SK-N-SH treated with all-trans-retinoic acid at 6 μM for 48 hours (cell line): ENCODE data around the gene MPDU1.

Source experiments
- ATAC-seq: fragments of 200-7000 bp; cut with Tn5 transposase; 3 replicates; pipeline ENCODE4 v1.9.1; 2020; ENCODE audit warnings: mild to moderate bottlenecking, moderate library complexity
- ARNTL ChIP-seq: fragments of 450-650 bp; formaldehyde crosslinking; IDR thresholded peaks from 2 replicates; pipeline ENCODE4 v1.5.0; 2020; ENCODE audit warnings: low read depth, mild to moderate bottlenecking, moderate library complexity, borderline replicate concordance
- BACH2 ChIP-seq: fragments of 250-450 bp; sonication (Bioruptor Pico); IDR thresholded peaks from 2 replicates; pipeline ENCODE4 v1.9.0; 2021; ENCODE audit warnings: mild to moderate bottlenecking, borderline replicate concordance
- CSDC2 ChIP-seq: fragments of 250-450 bp; sonication (Bioruptor Pico); IDR thresholded peaks from 2 replicates; pipeline ENCODE4 v1.5.0; 2020; ENCODE audit warnings: mild to moderate bottlenecking, moderate library complexity
- ESRRG ChIP-seq: fragments of 250-450 bp; sonication (Bioruptor Pico); IDR thresholded peaks from 2 replicates; pipeline ENCODE4 v1.6.1; 2021; ENCODE audit warnings: mild to moderate bottlenecking
- GLIS3 ChIP-seq: fragments of 250-450 bp; sonication (Bioruptor Pico); IDR thresholded peaks from 2 replicates; pipeline ENCODE4 v1.5.0; 2020; ENCODE audit warnings: mild to moderate bottlenecking, moderate library complexity
- ISL1 ChIP-seq: fragments of 250-450 bp; sonication (Bioruptor Pico); IDR thresholded peaks from 2 replicates; pipeline ENCODE4 v2.1.2; 2022; ENCODE audit warnings: mild to moderate bottlenecking, moderate library complexity
- OSR1 ChIP-seq: fragments of 250-450 bp; sonication (Bioruptor Pico); IDR thresholded peaks from 2 replicates; pipeline ENCODE4 v1.8.0; 2022; ENCODE audit warnings: moderate library complexity, mild to moderate bottlenecking, inconsistent platforms
- PPARA ChIP-seq: fragments of 250-450 bp; sonication (Bioruptor Pico); IDR thresholded peaks from 2 replicates; pipeline ENCODE4 v1.5.0; 2020; ENCODE audit warnings: mild to moderate bottlenecking, borderline replicate concordance
- RARB ChIP-seq: fragments of 250-450 bp; sonication (Bioruptor Pico); IDR thresholded peaks from 2 replicates; pipeline ENCODE4 v1.8.0; 2021; ENCODE audit warnings: mild to moderate bottlenecking, moderate library complexity
- SNAI2 ChIP-seq: fragments of 250-450 bp; sonication (Bioruptor Pico); IDR thresholded peaks from 2 replicates; pipeline ENCODE4 v1.5.0; 2020; ENCODE audit warnings: mild to moderate bottlenecking, moderate library complexity
- TCF4 ChIP-seq: fragments of 250-450 bp; sonication (Bioruptor Pico); IDR thresholded peaks from 2 replicates; pipeline ENCODE4 v1.8.0; 2021; ENCODE audit warnings: mild to moderate bottlenecking, moderate library complexity, borderline replicate concordance
- TOX ChIP-seq: fragments of 250-450 bp; sonication (Bioruptor Pico); IDR thresholded peaks from 2 replicates; pipeline ENCODE4 v1.8.0; 2021; ENCODE audit warnings: mild to moderate bottlenecking, moderate library complexity, borderline replicate concordance
- ZC3H10 ChIP-seq: fragments of 250-450 bp; sonication (Bioruptor Pico); IDR thresholded peaks from 2 replicates; pipeline ENCODE4 v1.5.1; 2021; ENCODE audit warnings: mild to moderate bottlenecking, moderate library complexity
- ZFP3 ChIP-seq: fragments of 250-450 bp; sonication (Bioruptor Pico); IDR thresholded peaks from 2 replicates; pipeline ENCODE4 v1.5.0; 2020; ENCODE audit warnings: mild to moderate bottlenecking, moderate library complexity
- ZFP30 ChIP-seq: fragments of 450-650 bp; formaldehyde crosslinking; IDR thresholded peaks from 2 replicates; pipeline ENCODE4 v1.5.0; 2022; ENCODE audit warnings: mild to moderate bottlenecking, moderate library complexity
- ZNF565 ChIP-seq: fragments of 450-650 bp; formaldehyde crosslinking; conservative IDR thresholded peaks from 2 replicates; pipeline ENCODE4 v1.5.0; 2020; ENCODE audit warnings: low read depth, mild to moderate bottlenecking, moderate library complexity
- ZNF70 ChIP-seq: fragments of 450-650 bp; formaldehyde crosslinking; IDR thresholded peaks from 2 replicates; pipeline ENCODE4 v1.5.0; 2020; ENCODE audit warnings: mild to moderate bottlenecking, moderate library complexity
- TF ChIP-seq, protein P1 (sequence below): fragments of 250-450 bp; sonication (Bioruptor Pico); IDR thresholded peaks from 2 replicates; pipeline ENCODE4 v1.8.0; 2021; ENCODE audit warnings: low read depth, mild to moderate bottlenecking, moderate library complexity, borderline replicate concordance
- TF ChIP-seq, protein P2 (sequence below): fragments of 250-450 bp; sonication (Bioruptor Pico); IDR thresholded peaks from 2 replicates; pipeline ENCODE4 v1.5.1; 2020; ENCODE audit warnings: low read depth, mild to moderate bottlenecking, moderate library complexity
- TF ChIP-seq, protein P3 (sequence below): fragments of 250-450 bp; sonication (Bioruptor Pico); IDR thresholded peaks from 2 replicates; pipeline ENCODE4 v1.5.0; 2020; ENCODE audit warnings: mild to moderate bottlenecking, moderate library complexity
- TF ChIP-seq, protein P4 (sequence below): fragments of 250-450 bp; sonication (Bioruptor Pico); IDR thresholded peaks from 2 replicates; pipeline ENCODE4 v1.8.0; 2020; ENCODE audit warnings: mild to moderate bottlenecking, moderate library complexity, borderline replicate concordance

The MPDU1 gene

DNA sequence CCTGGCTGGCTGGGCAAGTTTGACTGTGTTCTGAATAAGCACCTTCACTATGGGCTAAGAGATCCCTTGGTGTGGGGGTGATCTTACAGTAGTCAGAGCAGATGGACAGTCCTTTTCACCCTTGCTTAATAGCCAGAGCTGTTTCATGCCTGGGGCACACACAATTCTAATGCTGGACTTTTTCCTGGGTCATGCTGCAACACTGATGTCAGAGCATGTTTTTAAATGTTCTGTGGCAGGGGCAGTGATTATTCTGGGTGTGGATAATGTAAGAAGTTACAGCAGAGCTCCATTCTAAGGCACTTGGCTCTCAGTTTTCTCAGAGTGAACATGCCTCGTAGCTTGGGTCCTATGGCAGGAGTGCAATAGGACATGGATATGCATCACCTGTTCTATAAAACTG lies 8.2 kb upstream of the MPDU1 start:
- ATAC-seq: no peak
- TF ChIP-seq SNAI2 (CRISPR knock-in tag) (no peak), ESRRG (CRISPR knock-in tag) (no peak), ZNF565 (CRISPR knock-in tag) (no peak), ARNTL (CRISPR knock-in tag) (no peak), ZNF70 (CRISPR knock-in tag) (no peak), RARB (CRISPR knock-in tag) (no peak), ZFP30 (CRISPR knock-in tag) (no peak), ZC3H10 (no peak), ZFP3 (CRISPR knock-in tag) (no peak), OSR1 (CRISPR knock-in tag) (no peak), TOX (no peak)
- TF ChIP-seq, protein P1, sequence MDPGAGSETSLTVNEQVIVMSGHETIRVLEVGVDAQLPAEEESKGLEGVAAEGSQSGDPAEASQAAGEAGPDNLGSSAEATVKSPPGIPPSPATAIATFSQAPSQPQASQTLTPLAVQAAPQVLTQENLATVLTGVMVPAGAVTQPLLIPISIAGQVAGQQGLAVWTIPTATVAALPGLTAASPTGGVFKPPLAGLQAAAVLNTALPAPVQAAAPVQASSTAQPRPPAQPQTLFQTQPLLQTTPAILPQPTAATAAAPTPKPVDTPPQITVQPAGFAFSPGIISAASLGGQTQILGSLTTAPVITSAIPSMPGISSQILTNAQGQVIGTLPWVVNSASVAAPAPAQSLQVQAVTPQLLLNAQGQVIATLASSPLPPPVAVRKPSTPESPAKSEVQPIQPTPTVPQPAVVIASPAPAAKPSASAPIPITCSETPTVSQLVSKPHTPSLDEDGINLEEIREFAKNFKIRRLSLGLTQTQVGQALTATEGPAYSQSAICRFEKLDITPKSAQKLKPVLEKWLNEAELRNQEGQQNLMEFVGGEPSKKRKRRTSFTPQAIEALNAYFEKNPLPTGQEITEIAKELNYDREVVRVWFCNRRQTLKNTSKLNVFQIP (CRISPR knock-in tag): no peak
- TF ChIP-seq, protein P2, sequence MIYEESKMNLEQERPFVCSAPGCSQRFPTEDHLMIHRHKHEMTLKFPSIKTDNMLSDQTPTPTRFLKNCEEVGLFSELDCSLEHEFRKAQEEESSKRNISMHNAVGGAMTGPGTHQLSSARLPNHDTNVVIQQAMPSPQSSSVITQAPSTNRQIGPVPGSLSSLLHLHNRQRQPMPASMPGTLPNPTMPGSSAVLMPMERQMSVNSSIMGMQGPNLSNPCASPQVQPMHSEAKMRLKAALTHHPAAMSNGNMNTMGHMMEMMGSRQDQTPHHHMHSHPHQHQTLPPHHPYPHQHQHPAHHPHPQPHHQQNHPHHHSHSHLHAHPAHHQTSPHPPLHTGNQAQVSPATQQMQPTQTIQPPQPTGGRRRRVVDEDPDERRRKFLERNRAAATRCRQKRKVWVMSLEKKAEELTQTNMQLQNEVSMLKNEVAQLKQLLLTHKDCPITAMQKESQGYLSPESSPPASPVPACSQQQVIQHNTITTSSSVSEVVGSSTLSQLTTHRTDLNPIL: no peak

DNA sequence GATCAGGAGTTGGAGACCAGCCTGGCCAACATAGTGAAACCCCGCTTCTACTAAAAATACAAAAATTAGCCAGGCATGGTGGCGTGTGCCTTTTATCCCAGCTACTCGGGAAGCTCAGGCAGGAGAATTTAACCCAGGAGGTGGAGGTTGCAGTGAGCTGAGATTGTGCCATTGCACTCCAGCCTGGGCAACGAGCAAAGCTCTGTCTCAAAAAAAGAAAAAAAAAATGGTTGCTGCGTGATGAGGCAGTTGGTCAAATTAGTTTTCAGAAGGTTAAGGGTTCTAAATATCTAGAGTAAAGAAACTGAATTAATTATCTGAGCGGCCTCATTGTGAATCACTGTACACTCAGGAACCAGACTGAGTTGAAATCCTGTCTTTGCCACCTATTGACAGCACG lies 7.7 kb upstream of the MPDU1 start:
- TF ChIP-seq ESRRG (CRISPR knock-in tag) (no peak), TCF4 (CRISPR knock-in tag) (no peak), CSDC2 (CRISPR knock-in tag) (no peak), OSR1 (CRISPR knock-in tag) (no peak), ZC3H10 (no peak), SNAI2 (CRISPR knock-in tag) (no peak), ZNF565 (CRISPR knock-in tag) (no peak), ISL1 (no peak)
- TF ChIP-seq, protein P3, sequence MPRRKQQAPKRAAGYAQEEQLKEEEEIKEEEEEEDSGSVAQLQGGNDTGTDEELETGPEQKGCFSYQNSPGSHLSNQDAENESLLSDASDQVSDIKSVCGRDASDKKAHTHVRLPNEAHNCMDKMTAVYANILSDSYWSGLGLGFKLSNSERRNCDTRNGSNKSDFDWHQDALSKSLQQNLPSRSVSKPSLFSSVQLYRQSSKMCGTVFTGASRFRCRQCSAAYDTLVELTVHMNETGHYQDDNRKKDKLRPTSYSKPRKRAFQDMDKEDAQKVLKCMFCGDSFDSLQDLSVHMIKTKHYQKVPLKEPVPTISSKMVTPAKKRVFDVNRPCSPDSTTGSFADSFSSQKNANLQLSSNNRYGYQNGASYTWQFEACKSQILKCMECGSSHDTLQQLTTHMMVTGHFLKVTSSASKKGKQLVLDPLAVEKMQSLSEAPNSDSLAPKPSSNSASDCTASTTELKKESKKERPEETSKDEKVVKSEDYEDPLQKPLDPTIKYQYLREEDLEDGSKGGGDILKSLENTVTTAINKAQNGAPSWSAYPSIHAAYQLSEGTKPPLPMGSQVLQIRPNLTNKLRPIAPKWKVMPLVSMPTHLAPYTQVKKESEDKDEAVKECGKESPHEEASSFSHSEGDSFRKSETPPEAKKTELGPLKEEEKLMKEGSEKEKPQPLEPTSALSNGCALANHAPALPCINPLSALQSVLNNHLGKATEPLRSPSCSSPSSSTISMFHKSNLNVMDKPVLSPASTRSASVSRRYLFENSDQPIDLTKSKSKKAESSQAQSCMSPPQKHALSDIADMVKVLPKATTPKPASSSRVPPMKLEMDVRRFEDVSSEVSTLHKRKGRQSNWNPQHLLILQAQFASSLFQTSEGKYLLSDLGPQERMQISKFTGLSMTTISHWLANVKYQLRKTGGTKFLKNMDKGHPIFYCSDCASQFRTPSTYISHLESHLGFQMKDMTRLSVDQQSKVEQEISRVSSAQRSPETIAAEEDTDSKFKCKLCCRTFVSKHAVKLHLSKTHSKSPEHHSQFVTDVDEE (CRISPR knock-in tag): no peak
- no peak for ATAC-seq

DNA sequence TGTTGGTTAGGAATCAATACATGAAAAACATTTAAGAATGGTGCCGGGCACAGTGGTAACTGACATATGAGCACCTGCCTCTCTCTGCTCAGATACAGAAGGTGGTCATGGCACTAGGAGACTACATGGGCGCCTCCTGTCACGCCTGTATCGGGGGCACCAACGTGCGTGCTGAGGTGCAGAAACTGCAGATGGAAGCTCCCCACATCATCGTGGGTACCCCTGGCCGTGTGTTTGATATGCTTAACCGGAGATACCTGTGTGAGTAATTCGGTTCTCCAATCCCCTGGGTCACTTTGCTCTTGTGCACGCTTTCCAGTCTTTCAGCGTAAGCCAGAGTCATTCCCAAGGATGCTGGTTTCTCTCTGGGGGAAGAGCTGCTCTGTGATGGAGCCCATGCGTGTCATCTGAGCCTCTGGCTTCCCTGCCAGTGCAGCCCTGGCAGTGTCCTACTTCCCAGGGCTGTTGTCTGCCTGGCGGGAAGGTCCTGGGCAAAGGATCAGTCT lies 7.2 kb upstream of the MPDU1 start:
- no peak for TF ChIP-seq PPARA (CRISPR knock-in tag)
- no peak for TF ChIP-seq CSDC2 (CRISPR knock-in tag)
- TF ChIP-seq RARB (CRISPR knock-in tag): no peak
- no peak for TF ChIP-seq OSR1 (CRISPR knock-in tag)
- TF ChIP-seq, protein P2: no peak
- TF ChIP-seq ZFP3 (CRISPR knock-in tag): no peak
- no peak for TF ChIP-seq BACH2 (CRISPR knock-in tag)
- no peak for TF ChIP-seq ZFP30 (CRISPR knock-in tag)
- no peak for TF ChIP-seq ZC3H10
- no peak for TF ChIP-seq ARNTL (CRISPR knock-in tag)
- TF ChIP-seq, protein P4, sequence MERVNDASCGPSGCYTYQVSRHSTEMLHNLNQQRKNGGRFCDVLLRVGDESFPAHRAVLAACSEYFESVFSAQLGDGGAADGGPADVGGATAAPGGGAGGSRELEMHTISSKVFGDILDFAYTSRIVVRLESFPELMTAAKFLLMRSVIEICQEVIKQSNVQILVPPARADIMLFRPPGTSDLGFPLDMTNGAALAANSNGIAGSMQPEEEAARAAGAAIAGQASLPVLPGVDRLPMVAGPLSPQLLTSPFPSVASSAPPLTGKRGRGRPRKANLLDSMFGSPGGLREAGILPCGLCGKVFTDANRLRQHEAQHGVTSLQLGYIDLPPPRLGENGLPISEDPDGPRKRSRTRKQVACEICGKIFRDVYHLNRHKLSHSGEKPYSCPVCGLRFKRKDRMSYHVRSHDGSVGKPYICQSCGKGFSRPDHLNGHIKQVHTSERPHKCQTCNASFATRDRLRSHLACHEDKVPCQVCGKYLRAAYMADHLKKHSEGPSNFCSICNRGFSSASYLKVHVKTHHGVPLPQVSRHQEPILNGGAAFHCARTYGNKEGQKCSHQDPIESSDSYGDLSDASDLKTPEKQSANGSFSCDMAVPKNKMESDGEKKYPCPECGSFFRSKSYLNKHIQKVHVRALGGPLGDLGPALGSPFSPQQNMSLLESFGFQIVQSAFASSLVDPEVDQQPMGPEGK (CRISPR knock-in tag): no peak
- TF ChIP-seq, protein P3 (CRISPR knock-in tag): no peak
- no peak for TF ChIP-seq GLIS3 (CRISPR knock-in tag)
- TF ChIP-seq, protein P1 (CRISPR knock-in tag): no peak
- TF ChIP-seq ZNF70 (CRISPR knock-in tag): no peak
- TF ChIP-seq, all 23 proteins: peak for 0
- ATAC-seq: no peak
